Transverse colon (tissue), 4 donors: ENCODE measurements around the gene PDXK.

Experiments
- POLR2A ChIP-seq: fragments of 450-650 bp; IDR thresholded peaks from one replicate; pipeline ENCODE4 v1.6.1; 2016; ENCODE audit warnings: antibody characterized with exemption, mild to moderate bottlenecking, moderate library complexity
- POLR2AphosphoS5 ChIP-seq, 3 donors: sonication (generic); formaldehyde crosslinking; IDR thresholded peaks; one replicate each; pipeline ENCODE4 v1.6.1; 2016; ENCODE audit warnings: antibody characterized with exemption in 3 of 3
- TF ChIP-seq, protein P1 (sequence below), 5 experiments: fragments of 200-600 bp in 3 of 5; fragments of 450-650 bp in 2 of 5; sonication (generic) in 3 of 5; IDR thresholded peaks; 1 replicate in 2 of 5; 2 replicates in 3 of 5; pipeline ENCODE4 v1.5.1; 2016 to 2017; ENCODE audit warnings: antibody characterized with exemption in 5 of 5, inconsistent platforms in 3 of 5, mild to moderate bottlenecking in 2 of 5, moderate library complexity in 1 of 5

DNA sequence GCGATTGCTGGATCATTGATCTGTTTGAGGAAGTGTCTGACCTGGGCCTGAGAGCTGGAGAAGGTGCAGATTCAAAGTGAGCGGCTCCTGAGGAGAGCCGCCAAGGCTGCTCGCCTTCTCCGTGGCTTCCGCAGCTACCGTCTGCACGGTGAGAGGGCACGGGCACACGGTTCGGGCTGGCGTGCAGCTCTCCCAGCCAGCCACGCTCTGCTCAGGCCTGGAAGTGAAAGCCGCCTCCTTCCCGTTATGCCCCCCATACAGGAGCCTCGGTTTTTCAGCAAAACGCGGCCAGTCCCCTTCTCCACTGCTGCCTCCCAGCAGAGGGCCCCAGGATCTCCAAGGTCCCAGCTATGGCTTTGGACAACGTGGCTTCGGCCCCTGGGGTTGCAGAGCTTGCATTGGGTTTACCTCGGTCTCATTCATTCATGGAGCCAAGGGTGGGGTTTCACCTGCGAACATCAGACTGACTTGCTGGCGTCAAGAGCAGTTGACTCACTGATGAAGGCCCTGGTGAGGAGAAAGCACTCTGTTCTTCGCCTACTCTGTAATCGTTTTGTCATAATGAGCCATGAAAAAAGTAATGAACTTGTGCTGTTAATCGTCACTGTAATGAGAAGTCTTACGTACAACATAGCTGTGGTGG lies 24.4 kb upstream of the PDXK start:
- TF ChIP-seq, protein P1, sequence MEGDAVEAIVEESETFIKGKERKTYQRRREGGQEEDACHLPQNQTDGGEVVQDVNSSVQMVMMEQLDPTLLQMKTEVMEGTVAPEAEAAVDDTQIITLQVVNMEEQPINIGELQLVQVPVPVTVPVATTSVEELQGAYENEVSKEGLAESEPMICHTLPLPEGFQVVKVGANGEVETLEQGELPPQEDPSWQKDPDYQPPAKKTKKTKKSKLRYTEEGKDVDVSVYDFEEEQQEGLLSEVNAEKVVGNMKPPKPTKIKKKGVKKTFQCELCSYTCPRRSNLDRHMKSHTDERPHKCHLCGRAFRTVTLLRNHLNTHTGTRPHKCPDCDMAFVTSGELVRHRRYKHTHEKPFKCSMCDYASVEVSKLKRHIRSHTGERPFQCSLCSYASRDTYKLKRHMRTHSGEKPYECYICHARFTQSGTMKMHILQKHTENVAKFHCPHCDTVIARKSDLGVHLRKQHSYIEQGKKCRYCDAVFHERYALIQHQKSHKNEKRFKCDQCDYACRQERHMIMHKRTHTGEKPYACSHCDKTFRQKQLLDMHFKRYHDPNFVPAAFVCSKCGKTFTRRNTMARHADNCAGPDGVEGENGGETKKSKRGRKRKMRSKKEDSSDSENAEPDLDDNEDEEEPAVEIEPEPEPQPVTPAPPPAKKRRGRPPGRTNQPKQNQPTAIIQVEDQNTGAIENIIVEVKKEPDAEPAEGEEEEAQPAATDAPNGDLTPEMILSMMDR (IDR thresholded peaks at IDR 0.05), result no peak
- TF ChIP-seq POLR2A, result no peak
- no peak for TF ChIP-seq POLR2AphosphoS5 (IDR thresholded peaks at IDR 0.05)
